HG03045 (cell line): ENCODE data around the gene NPIPB9.
"Not testable (repeated sequence)": the region's sequence is repeated elsewhere in the genome, so short reads cannot be mapped to it uniquely, and the experiment has no call there.

ENCODE experiments used
- ATAC-seq: cut with Tn5 transposase; IDR thresholded peaks from one replicate; pipeline ENCODE4 v1.9.1; 2021; ENCODE audit warnings: mild to moderate bottlenecking, moderate library complexity; ENCODE audit not compliant: unreplicated experiment

Gene NPIPB9

DNA sequence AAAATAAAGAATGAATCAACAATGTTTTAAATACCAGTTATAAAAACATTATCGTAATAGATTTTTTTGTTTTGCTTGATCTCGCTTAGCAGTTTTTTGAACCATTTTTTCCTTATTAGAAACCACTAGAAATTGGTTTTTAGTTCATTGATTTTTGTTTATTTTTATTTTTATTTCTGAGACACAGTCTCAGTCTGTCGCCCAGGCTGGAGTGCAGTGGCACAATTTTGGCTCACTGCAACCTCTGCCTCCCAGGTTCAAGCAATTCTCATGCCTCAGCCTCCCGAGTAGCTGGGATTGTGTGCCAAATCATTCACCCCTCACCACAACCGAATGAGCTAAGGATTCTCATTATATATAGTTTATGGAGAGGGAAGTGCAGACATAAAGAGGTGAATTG lies at the start of gene NPIPB9:
NPIPB9 (plus strand) TSS at position 301 of the 400 bp plus-strand sequence.
- not testable (repeated sequence) for ATAC-seq

DNA sequence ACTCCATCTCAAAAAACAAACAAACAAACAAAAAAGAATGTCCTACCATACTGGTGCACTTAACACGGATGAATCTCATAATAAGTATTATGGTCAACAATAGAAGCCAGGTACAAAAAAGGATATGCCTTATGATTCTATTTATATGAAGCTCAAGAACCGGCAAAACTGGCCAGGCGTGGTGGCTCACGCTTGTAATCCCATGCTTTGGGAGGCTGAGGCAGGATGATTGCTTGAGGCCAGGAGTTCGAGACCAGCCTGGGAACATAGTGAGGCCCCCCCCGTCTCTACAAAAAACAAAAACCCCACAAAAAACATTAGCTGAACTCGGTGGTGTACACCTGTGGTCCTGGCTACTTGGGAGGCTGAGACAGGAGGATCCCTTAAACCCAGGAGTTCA lies 47.3 kb upstream of the NPIPB9 start:
- not testable (repeated sequence) for ATAC-seq

DNA sequence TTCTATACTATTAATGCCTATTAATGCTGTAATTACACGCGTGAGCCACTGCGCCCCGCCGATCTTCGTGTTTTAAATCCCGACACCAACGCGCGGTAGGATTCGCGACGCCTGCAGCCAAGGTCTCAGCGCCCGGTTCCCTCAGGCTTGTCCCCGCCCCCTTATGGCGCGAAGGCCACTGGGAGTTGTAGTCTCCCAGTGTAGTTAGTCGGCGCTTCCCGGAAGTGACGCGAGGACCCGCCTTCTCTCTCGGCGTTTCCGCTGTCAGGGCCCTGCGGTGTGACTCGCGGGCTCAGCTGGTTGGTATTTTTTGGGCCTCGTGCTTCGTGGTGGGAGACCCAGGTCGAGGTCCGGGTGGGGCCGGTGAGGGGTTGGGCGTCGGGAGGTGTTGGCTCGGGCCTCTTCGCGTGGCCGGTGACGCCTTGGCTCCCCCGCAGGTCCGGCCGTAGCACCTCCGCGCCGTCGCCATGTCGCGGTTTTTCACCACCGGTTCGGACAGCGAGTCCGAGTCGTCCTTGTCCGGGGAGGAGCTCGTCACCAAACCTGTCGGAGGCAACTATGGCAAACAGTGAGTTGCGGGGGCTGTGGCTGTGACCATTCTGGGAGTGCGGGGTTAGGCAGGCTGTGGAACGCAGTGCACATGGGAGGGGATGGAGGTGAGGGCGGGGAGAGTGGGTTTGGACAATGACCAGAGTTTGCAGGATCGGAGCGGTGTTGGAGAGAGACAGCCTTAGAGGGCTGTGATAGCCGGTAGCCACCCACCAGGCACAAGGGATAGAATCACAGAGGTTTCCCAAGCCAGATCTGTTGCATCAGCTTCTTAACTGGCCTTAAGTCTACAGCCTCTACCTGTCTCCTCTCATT lies 40.1 kb upstream of the NPIPB9 start, which contains the start of gene EIF3C:
EIF3C (plus strand) TSS at position 245 of the 864 bp plus-strand sequence; CDS start at position 468, 223 bp downstream.
- peak; percentile 97 for ATAC-seq

DNA sequence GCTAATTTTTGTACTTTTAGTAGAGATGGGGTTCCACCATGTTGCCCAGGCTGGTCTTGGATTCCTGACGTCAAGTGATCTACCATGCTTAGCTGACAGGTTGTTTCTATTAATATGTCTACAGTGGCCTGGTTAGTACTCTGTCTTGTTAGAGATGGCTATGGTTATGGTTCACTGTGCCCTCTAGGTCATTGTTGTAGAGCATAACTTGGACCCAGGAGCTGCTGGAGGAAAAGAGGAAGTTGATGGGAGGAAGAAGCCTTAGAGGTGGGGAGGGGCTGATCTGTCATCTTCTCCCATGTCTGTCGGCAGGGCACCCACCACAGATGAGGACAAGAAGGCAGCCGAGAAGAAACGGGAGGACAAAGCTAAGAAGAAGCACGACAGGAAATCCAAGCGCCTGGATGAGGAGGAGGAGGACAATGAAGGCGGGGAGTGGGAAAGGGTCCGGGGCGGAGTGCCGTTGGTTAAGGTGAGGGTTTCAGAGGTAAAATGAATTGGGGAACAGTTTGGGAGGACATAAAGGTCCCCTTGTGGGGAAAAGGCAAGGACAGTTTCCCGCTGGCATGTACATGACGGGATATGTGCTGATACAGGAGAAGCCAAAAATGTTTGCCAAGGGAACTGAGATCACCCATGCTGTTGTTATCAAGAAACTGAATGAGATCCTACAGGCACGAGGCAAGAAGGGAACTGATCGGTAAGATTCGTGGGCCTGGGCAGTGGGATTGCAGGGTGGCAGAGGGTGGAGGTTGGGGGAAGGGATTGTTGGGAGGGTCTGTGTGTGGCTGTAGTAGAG lies 28.5 kb upstream of the NPIPB9 start:
- ATAC-seq, result not testable (repeated sequence)

DNA sequence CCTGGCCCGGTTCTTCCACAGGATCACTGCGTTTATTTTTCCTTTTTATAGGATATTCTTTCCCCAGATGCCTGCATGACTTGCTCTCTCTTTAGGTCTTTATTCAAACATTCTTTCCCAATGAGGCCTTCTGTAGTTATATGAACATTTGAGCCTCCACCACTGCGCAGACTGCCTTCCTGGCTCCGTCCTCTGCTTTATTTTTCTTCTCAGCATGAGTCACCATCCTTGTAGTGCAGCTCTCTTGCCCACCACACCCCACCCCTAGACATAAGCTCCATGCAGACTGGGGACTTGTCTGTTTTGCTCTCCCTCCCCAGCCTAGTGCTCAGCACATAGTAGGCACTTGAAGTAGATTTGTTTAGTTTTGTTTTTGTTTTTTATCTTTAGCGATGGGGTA lies 20.3 kb upstream of the NPIPB9 start:
- ATAC-seq, result not testable (repeated sequence)

DNA sequence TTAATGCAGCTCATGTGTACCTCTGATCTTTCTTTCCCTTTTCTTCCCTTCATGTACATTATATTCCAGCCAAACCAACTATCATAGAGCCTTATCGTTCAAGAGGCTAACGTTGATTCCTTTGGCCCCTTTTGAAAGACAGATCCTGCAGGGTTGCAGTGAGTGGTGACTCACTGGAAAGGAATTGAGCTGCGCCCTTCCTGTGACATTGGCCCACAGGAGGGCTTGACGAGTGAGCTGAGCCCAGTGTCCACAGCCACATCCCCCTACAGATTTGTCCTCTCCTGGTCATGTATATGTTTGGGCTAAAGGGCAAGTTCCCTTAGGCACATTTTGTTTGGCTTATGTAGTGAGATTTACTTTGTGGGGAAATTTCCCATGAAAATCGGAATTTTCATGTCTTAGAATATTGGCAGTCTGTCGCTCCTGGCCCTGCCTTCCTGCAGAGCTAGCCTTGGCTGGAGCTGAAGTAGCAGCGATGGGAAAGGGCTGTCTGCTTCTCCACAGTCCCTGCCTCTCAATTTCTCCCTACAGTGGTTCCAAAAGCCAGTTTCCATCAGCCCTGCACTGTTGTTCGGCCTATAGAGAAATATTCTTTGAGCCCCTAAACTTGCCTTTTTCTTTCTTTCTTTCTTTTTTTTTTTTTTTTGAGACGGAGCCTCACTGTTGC lies 19.0 kb upstream of the NPIPB9 start:
- ATAC-seq, result not testable (repeated sequence)

DNA sequence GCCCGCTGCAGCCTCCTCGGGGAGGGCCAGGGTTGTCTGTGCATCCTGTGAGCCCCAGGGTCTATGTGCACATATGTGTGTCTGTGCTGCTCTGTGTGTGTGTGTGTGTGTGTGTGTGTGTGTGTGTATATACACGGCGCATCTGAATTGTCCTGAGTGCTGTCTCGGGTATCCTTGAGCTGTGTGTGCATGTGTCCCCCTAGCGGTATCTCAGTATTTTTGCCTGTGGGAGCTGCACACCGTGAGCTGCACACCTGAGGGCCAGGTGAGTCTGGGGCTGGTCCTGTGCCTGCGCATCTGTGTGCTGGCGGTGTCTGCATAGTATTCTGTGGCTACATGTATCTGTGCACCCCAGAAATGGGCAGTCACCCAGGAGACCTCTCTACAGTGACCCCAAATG lies 11.8 kb upstream of the NPIPB9 start:
- not testable (repeated sequence) for ATAC-seq

DNA sequence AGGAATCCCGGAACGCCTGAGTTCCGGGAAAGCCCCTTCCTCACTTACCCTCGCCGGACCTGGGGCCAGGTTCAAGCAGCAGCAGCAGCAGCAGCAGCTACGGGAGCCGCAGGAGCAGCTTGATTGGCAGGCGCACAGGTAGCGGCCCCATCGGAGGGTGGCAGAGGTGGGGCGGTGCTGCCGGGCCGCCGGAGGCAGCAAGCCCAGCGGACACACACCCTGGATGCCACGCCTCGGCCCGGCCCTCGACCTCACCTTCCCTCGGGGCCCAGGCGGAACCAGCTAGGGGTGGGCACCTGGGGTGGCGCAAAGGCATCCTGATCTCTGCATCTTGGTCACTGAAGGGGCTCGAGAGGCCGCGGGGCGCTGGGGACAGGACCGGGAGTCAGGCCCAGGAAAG lies 11.0 kb upstream of the NPIPB9 start:
- not testable (repeated sequence) for ATAC-seq

DNA sequence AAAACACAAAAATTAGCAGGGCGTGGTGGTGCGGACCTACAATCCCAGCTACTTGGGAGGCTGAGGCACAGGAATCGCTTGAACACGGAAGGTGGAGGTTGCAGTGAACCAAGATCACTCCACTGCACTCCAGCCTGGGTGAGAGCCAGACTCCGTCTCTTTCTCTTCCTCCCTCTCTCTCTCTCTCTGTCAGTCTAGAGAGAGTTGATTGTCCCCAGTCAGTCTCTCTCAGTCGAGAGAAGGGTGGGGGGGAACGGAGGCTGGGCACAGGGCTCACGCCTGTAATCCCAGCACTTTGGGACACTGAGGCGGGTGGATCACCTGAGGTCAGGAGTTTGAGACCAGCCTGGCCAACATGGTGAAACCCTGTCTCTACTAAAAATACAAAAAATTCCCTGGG lies 10.3 kb upstream of the NPIPB9 start:
- not testable (repeated sequence) for ATAC-seq

DNA sequence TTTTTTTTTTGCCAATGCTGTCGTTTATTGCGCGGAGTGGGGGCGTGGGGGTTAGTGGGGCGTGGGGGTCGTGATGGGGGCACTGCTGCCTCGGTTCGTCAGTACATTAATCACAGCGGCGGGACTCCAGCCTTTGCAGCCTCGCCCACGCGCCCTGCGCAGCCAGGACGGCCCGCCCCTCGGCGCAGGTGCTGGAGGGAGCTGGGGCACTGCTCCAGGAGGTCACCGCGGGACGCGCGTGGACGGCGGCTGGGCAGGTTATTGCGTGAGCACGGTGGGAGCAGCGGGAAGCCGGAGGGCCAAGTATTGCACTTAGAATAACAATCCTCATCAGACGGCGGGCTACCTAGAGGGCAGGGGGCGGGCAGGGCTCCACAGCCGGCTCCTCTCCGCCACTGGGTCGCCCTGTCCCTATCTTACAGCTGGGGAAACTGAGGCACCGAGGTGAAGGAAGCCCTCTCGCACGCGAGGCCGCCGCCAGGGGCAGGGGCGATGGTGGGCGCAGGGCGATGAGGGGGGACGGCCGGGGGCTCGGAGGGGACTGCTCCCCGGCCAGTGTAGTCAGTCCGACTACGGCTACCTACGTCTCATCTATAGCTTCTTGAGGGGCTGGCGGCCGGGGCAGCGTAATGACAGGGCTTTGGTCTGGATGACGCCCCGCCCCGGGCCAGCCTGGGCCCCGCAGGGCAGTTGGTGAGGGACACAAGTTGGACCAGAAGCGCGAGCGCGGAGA lies 4.8 kb upstream of the NPIPB9 start:
- ATAC-seq, result not testable (repeated sequence)

DNA sequence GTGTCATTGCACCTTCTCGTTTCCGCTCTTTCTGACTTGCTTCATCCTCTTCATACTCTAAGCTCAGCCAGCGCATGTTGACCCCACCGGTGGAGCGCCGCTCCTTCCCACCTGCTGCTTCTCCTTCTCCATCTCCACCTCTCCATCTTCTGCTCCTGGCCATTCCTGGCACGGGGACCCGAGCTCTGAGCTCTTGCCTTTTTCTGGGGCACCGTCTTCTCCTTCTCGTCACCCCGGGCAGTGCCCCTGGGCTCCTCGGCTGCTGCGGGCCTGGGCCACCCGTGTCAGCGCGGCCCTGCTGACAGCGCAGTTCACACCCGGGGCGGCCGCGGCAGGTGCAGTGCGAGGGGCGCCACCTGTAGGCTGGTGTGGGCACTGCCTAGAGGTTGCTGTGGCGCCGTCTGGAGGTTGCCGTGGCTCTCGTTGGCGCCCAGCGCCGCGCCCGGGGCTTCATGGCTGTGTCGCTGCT lies 1.6 kb upstream of the NPIPB9 start:
- ATAC-seq, result peak; percentile 96

DNA sequence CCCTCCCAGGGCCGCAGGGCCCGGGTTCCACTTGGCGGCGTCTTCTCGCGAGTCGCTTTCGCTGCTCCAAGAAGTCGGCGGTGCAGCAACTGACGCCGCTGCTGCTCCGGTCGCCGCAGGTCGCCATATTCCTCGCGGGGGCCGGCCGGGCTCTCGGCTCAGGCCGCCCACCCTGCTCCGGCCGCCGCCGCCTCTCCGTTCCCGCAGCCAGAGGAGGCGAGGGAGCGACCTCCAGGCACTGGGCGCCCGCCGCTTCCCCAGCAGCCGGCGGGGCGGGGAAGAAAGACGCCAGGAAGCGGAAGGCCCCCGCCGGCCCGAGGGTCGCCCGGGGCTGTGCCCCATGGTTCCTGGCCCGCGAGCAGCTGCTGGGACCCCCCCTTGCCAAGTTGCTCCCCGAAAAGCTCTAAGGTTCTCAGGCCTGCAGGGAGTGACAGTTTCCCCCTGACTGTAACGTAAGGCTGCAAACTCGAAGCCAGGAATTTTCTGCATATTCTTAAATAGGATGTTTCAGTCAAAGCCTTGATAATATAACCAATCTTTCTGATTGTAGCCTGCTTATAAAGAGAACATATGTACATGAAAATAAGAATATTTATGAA lies 1.0 kb upstream of the NPIPB9 start:
- peak; percentile 47 for ATAC-seq

DNA sequence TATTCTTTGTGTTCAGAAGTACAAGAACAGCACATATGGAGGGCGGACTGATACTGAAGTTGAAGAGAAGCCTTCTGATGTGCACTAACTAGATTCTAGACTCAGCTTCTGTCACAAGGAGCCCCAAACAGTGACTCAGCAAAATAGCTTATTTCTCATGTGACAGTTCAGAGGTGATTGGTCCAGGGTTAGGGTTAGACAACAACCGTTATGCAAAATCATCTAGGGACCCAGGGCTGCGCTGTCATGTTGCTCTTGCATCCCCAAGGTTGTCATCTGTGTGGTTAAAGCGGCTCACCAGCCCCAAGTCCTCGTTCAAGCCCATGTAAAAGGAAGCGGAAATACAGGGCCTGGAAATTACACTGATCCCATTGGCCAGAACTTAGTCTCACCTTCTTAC lies 30.1 kb downstream of the NPIPB9 start:
- ATAC-seq, result not testable (repeated sequence)

DNA sequence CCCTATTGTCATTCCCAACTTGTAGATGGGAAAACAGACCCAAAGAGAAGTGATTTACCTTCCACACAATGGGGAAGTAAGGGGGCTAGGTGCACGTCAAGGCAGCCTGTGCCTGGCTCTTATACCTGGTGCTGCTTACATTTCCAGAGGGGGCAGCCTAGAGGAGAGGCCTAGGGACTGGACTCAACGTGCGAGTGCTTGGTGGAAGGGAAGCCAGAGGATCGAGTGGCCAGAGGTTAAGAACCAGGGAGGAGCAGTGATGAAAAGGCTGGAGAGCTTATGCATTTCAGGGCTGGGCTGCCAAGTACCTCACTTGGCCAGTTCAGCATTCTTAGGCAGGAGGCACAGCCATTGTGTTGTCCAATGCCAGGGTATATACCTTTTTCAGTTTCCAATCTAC lies 30.8 kb downstream of the NPIPB9 start:
- not testable (repeated sequence) for ATAC-seq

DNA sequence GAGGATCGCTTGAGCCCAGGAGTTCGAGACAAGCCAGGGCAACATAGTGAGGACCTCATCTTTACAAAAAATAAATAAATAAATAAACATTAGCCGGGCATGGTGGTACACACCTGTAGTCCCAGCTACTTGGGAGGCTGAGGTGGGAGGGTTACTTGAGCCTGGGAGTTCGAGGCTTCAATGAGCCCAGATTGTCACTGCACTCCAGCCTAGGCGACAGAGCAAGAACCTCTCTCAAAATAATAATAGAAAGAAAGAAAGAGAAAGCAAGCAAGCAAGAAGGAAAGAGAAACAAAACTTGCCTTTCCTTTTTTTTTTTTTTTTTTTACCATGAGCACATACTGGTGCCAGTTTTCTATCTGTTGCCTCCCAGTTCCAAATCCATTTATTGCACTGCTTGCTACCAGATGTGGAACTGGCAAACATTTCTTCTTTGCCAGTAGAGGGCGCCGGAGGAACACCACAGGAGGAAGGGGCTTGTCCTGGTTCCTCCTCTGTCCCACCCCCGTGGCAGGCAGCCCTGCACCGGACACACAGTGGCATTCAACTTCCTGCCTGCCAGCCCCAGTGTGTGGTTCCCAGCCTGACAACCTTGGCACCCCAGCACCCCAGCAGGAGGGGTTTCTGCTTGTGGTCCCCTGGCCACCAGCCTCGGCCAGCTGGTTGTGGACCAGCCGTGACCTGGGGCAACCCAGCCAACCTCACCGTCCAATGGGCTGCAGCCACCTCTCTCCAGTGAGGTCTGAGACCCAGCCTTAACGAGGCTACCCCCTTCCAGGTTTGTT lies 50.8 kb downstream of the NPIPB9 start:
- not testable (repeated sequence) for ATAC-seq

DNA sequence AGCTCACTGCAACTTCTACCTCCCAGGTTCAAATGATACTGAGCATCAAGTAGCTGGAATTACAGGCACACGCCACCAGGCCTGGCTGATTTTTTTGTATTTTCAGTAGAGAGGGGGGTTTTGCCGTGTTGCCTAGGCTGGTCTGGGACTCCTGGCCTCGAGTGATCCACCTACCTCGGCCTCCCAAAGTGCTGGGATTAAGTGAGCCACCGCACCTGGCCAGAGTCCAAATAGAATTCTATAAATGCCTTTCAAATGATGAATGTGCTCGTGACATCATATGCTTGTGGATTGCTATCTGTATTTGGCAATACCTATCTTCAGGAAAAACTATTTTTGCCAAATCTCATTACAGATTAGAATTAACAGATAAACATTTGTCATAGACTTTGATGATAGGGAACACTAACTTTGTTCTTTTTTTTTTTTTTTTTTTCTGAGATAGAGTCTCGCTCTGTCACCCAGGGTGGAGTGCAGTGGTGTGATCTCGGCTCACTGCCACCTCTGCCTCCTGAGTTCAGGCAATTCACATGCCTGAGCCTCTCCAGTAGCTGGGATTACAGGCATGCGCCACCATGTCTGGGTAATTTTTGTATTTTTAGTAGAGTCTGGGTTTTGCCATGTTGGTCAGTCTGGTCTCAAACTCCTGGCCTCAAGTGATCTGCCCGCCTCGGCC lies 56.0 kb downstream of the NPIPB9 start:
- ATAC-seq, result not testable (repeated sequence)

DNA sequence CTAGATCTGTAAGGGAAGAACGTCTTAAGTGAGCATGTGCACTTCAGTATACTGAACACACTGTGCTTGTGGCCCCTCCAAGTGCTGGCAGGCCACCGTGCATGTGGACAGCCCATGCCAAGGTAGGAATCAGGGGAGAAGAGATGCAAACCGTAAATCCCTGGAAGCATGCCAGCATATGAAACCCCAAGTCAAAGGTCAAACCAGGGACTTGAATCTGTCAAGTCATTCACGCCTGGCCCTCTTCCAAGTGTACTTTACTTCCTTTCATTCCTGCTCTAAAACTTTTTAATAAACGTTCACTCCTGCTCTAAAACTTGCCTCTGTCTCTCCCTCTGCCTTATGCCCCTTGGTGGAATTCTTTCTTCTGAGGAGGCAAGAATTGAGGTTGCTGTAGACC lies 68.4 kb downstream of the NPIPB9 start:
- no peak for ATAC-seq

DNA sequence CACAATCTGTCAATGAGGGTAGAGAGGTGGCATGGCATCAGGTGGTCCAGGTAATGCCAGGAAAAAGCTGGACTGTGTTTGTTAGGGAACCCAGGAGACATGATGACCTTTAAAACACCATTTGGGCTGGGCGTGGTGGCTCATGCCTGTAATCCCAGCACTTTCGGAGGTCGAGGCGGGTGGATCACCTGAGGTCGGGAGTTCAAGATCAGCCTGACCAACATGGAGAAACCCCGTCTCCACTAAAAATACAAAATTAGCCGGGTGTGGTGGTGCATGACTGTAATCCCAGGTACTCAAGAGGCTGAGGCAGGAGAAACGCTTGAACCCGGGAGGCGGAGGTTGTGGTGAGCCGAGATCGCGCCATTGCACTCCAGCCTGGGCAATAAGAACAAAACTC lies 69.0 kb downstream of the NPIPB9 start:
- ATAC-seq, result not testable (repeated sequence)
